Lung (tissue), 12 donors: ENCODE measurements around the gene NOS1AP. TPM values are rescaled to one million over a fixed set of nuclear protein-coding genes. Genes with fewer than 3 reads are reported as not detected.
"Not testable (repeated sequence)": the region's sequence is repeated elsewhere in the genome, so short reads cannot be mapped to it uniquely, and the experiment has no call there.

Experiments
- ATAC-seq: fragments of 200-7000 bp; cut with Tn5 transposase; one replicate; pipeline ENCODE4 v1.9.1; 2020; ENCODE audit warnings: moderate number of reproducible peaks; ENCODE audit not compliant: insufficient read depth, low FRiP score
- DNase-seq, 3 donors: peaks; one replicate each; pipeline ENCODE4 v3.0.0-alpha.2; 2013 to 2017
- H3K27ac ChIP-seq, 2 donors: one replicate each; pipeline ENCODE4 v1.5.1; 2013; ENCODE audit warnings: mild to moderate bottlenecking in 2 of 2, moderate library complexity in 2 of 2, control low read depth in 1 of 2, inconsistent platforms in 1 of 2, low read depth in 1 of 2, low read length in 1 of 2
- H3K27me3 ChIP-seq, 3 donors: one replicate each; pipeline ENCODE4 v1.5.1; 2013; ENCODE audit warnings: low read length in 2 of 3; ENCODE audit not compliant: control insufficient read depth in 3 of 3, insufficient read depth in 3 of 3
- H3K36me3 ChIP-seq, 4 donors: one replicate each; pipeline ENCODE4 v1.5.1; 2013; ENCODE audit warnings: low read length in 4 of 4, mild to moderate bottlenecking in 1 of 4, moderate library complexity in 1 of 4; ENCODE audit not compliant: control insufficient read depth in 4 of 4, insufficient read depth in 4 of 4
- H3K4me1 ChIP-seq, 5 donors: one replicate each; pipeline ENCODE4 v1.5.1; 2013; ENCODE audit warnings: low read length in 5 of 5, mild to moderate bottlenecking in 2 of 5, moderate library complexity in 1 of 5; ENCODE audit not compliant: control insufficient read depth in 5 of 5, insufficient read depth in 5 of 5
- H3K4me3 ChIP-seq: one replicate; pipeline ENCODE4 v1.5.1; 2013; ENCODE audit warnings: mild to moderate bottlenecking, control low read depth, moderate library complexity
- H3K9ac ChIP-seq, 2 donors: one replicate each; pipeline ENCODE4 v1.5.1; 2013; ENCODE audit warnings: low read length in 2 of 2, control low read depth in 1 of 2; ENCODE audit not compliant: insufficient read depth in 1 of 2
- H3K9me3 ChIP-seq, 4 donors: one replicate each; pipeline ENCODE4 v1.5.1; 2013; ENCODE audit warnings: low read length in 3 of 4, mild to moderate bottlenecking in 1 of 4, moderate library complexity in 1 of 4; ENCODE audit not compliant: control insufficient read depth in 4 of 4, insufficient read depth in 3 of 4
- WGBS, 2 donors: extraction: QIAGEN DNeasy Blood & Tissue Kit; methylation state at CpG; one replicate each; pipeline ENCODE4 v1.1.7; 2013; 5-methylcytosine and 5-hydroxymethylcytosine counted together
- polyA plus RNA-seq, 2 donors: library from polyadenylated mRNA; stranded (reverse); fragments of 200-250 nt; gene quantifications; one replicate each; pipeline ENCODE4 v1.2.1, GENCODE V29; 2013
- total RNA-seq, 2 donors: library from RNA; depleted of rRNA in 1 of 2; stranded (reverse); fragments of >200 nt in 1 of 2; gene quantifications; one replicate each; pipeline ENCODE4 v1.2.1, GENCODE V29; 2014 to 2021
- TF ChIP-seq, protein P1 (sequence below): IDR thresholded peaks from 2 replicates; pipeline ENCODE4 v1.5.1; 2012; ENCODE audit warnings: mild to moderate bottlenecking; ENCODE audit errors: control extremely low read depth, extremely low read depth
- donor health status: control.
- donor health status: control.
- donor health status: Bipolar disorder and iron deficiency.
- donor health status: healthy.
- donor health status: DM: yes; HTN: yes; CAD: no.

Gene NOS1AP
- total and polyA plus RNA-seq, 4 donors, result 0.57 to 5.0 (median 1.2) TPM

DNA sequence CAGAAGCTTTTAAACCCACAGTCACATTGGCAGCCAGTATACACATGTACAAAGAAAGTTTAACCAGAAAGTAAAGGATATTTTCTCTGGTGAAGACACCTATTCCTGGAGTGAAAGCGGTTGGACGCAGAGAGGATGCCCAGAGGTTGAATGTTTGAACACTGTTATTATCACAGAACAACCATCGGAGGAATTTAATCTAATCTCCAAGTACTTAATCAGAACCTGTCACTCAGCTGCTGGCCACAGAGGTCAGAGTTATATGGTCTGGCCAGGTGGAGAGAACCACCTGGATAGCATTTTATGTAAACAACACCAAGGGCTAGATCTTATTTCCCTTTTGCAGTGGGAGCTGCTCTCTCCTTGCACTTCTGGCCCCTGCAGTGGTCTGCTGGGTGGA, 277.8 kb downstream of the NOS1AP start:
- H3K9me3 ChIP-seq, result no peaks in the 10 kb centered on the region
- peaks cover 0 to 3% (median 0%) of the 10 kb centered on the region in 5 donors for H3K4me1 ChIP-seq
- H3K9ac ChIP-seq, result no peak overlapping the region
- TF ChIP-seq, protein P1, sequence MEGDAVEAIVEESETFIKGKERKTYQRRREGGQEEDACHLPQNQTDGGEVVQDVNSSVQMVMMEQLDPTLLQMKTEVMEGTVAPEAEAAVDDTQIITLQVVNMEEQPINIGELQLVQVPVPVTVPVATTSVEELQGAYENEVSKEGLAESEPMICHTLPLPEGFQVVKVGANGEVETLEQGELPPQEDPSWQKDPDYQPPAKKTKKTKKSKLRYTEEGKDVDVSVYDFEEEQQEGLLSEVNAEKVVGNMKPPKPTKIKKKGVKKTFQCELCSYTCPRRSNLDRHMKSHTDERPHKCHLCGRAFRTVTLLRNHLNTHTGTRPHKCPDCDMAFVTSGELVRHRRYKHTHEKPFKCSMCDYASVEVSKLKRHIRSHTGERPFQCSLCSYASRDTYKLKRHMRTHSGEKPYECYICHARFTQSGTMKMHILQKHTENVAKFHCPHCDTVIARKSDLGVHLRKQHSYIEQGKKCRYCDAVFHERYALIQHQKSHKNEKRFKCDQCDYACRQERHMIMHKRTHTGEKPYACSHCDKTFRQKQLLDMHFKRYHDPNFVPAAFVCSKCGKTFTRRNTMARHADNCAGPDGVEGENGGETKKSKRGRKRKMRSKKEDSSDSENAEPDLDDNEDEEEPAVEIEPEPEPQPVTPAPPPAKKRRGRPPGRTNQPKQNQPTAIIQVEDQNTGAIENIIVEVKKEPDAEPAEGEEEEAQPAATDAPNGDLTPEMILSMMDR, result no peak
- peak overlapping the region; percentile 10 for H3K4me3 ChIP-seq
- ATAC-seq (no peak), DNase-seq (no peak)
- no peaks in the 10 kb centered on the region for H3K27me3 ChIP-seq
- whole genome bisulfite sequencing, 2 donors, result 59 to 63% methylated on average over 3 of the region's 3 CpGs
- H3K36me3 ChIP-seq, result no peaks in the 10 kb centered on the region
- H3K27ac ChIP-seq, result no peak overlapping the region

DNA sequence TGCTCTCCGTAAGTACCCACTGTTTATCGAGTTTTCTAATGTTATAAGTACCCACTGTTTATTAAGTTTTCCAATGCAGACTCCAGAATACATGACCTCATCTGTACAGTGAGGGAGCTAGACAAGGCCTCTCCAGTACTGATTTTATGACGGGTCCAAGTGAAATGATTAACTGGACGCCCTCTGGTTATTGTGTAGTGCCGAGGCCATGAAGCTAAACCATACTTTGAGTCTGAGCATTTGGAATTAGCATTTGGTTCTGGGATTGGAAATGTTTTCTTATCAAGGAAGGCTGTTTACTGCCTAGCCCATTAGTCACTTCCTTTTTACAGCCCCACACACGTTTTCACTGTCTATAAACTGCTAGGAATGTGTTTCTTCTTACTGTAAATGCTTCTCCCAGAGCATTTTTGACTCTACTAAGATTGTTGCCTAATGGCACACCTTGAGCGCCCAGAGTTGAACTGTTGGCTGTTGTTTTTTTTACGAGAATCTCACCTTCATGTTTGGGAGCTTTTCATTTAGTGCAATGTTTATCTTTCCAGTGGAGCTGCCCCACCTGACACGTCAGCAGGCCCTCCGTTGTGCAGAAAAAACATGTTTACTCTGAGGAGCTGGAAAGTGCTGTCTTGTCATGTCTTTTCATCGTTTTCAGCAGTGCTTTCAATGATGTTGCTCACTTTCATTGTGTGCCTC, 280.3 kb downstream of the NOS1AP start:
- Histone ChIP-seq H3K36me3 (no peaks in the 10 kb centered on the region), H3K4me3 (no peak overlapping the region), H3K27ac (no peak overlapping the region), H3K27me3 (no peaks in the 10 kb centered on the region), H3K4me1 (peaks cover 0 to 11% (median 7%) of the 10 kb centered on the region in 5 donors), H3K9me3 (no peaks in the 10 kb centered on the region), H3K9ac (no peak overlapping the region)
- TF ChIP-seq, protein P1, result no peak
- DNase-seq (no peak), ATAC-seq (no peak)
- WGBS, 2 donors, result 61 to 70% methylated on average over 11 of the region's 11 CpGs

DNA sequence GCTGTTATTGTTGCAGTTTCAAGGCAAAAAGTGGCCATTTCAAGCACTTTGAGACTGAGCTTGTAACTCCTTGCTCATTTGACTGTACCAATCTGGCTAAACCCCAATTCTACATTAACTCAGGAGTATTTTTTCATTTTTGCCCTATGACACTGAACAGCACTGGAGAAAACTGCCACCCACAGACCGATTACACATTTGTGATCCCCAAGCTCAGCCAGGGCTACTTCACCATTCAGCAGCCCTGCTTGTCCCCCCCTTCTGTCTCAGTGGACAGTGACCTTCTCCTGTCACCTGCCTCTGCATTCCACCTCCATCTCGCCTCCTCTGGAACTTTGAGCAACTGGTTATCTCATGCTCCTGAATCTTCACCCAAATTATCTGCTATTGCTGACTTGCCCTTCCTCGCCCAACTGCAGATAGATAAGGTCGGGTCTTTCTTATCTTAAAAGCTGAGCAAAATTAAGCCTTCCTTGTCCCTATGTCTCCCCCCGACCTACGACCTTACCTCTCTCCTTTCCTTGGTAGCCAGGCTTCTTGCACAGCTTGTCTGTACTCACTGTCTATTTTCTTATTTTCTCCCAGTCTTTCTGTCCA, 281.9 kb downstream of the NOS1AP start:
- TF ChIP-seq, protein P1, result no peak
- no peaks in the 10 kb centered on the region for H3K27me3 ChIP-seq
- H3K4me3 ChIP-seq, result no peak overlapping the region
- H3K36me3 ChIP-seq, result no peaks in the 10 kb centered on the region
- peaks cover 0 to 11% (median 7%) of the 10 kb centered on the region in 5 donors for H3K4me1 ChIP-seq
- no peak overlapping the region for H3K27ac ChIP-seq
- WGBS, 2 donors, result 84 to 90% methylated on average over 6 of the region's 6 CpGs
- H3K9ac ChIP-seq, result no peak overlapping the region
- no peaks in the 10 kb centered on the region for H3K9me3 ChIP-seq
- DNase-seq, result no peak
- ATAC-seq, result no peak

DNA sequence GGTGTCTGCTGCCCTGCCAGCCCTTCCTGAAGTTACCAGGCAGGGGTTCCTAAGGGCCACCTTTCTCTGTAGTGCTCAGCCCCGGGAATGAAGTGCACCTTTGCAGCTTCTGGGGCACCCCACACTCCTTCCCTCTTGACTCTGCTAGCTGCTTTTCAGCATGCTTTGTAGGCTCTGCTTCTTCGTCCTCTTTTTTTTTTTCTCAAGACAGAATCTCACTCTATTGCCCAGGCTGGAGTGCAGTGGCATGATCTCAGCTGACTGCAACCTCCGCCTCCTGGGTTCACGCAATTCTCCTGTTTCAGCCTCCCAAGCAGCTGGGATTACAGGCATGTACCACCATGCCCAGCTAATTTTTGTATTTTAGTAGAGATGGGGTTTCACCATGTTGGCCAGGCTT, 282.4 kb downstream of the NOS1AP start:
- not testable (repeated sequence) for H3K27ac ChIP-seq, H3K9ac ChIP-seq, ATAC-seq, H3K36me3 ChIP-seq, H3K27me3 ChIP-seq, H3K9me3 ChIP-seq, DNase-seq, H3K4me3 ChIP-seq
- H3K4me1 ChIP-seq, result peaks cover 0 to 11% (median 7%) of the 10 kb centered on the region in 5 donors
- 50 to 70% methylated on average over 3 of the region's 4 CpGs for WGBS, 2 donors
